K562 (cell line): ENCODE results near the gene PAFAH1B2. TPM values are rescaled to one million over a fixed set of nuclear protein-coding genes. Genes with fewer than 3 reads are reported as not detected.

ENCODE experiments used
- ARHGAP35 ChIP-seq: fragments of 450-650 bp; IDR thresholded peaks from 2 replicates; pipeline ENCODE4 v1.6.1; 2018; ENCODE audit not compliant: partially characterized antibody
- CREBBP ChIP-seq: IDR thresholded peaks from one replicate; pipeline ENCODE4 v1.6.1; 2012; ENCODE audit warnings: low read depth, mild to moderate bottlenecking, control low read depth, inconsistent platforms, low read length
- E2F1 ChIP-seq: sonication (generic); formaldehyde crosslinking; IDR thresholded peaks from 2 replicates; pipeline ENCODE4 v1.8.1; 2023; ENCODE audit warnings: mild to moderate bottlenecking, missing genetic modification reagents, moderate library complexity
- E2F3 ChIP-seq: fragments of 250-450 bp; sonication (Bioruptor Pico); IDR thresholded peaks from 2 replicates; pipeline ENCODE4 v1.4.0; 2020; ENCODE audit warnings: mild to moderate bottlenecking
- HDGF ChIP-seq: fragments of 450-650 bp; IDR thresholded peaks from 2 replicates; pipeline ENCODE4 v1.6.1; 2016
- MAFF ChIP-seq: IDR thresholded peaks from 2 replicates; pipeline ENCODE4 v1.6.1; 2012; ENCODE audit warnings: low read length, improper control_type of control experiment
- MAFK ChIP-seq: IDR thresholded peaks from 2 replicates; pipeline ENCODE4 v1.6.1; 2011; ENCODE audit warnings: low read length, improper control_type of control experiment
- MTF1 ChIP-seq: fragments of 250-450 bp; sonication (Bioruptor Pico); IDR thresholded peaks from 2 replicates; pipeline ENCODE4 v1.9.0; 2021; ENCODE audit warnings: moderate library complexity, mild to moderate bottlenecking, inconsistent platforms, borderline replicate concordance
- NCOA2 ChIP-seq, 2 experiments: fragments of 450-650 bp; IDR thresholded peaks; 2 replicates each; pipeline ENCODE4 v1.6.1; 2018; ENCODE audit warnings: mild to moderate bottlenecking in 2 of 2, moderate library complexity in 1 of 2; ENCODE audit not compliant: partially characterized antibody in 2 of 2
- NKRF ChIP-seq: fragments of 450-650 bp; IDR thresholded peaks from 2 replicates; pipeline ENCODE4 v1.6.1; 2016; ENCODE audit warnings: borderline replicate concordance
- RBM15 ChIP-seq: fragments of 200-400 bp; formaldehyde crosslinking; IDR thresholded peaks from 2 replicates; pipeline ENCODE4 v1.6.1; 2018; ENCODE audit warnings: mild to moderate bottlenecking, low read length, moderate library complexity; ENCODE audit not compliant: insufficient read depth
- RFX5 ChIP-seq: IDR thresholded peaks from 2 replicates; pipeline ENCODE4 v1.6.1; 2011; ENCODE audit warnings: low read depth, mild to moderate bottlenecking, improper control_type of control experiment, low read length
- SIRT6 ChIP-seq: IDR thresholded peaks from one replicate; pipeline ENCODE4 v1.6.1; 2012; ENCODE audit warnings: low read depth, mild to moderate bottlenecking, control low read depth, inconsistent platforms, low read length, moderate library complexity
- TEAD1 ChIP-seq, 2 experiments: fragments of 450-650 bp in 1 of 2; sonication (generic) in 1 of 2; formaldehyde crosslinking; IDR thresholded peaks; 2 replicates each; pipeline versions ENCODE4 v1.4.0 to v1.8.0; 2020 to 2022; ENCODE audit warnings: mild to moderate bottlenecking in 2 of 2, missing genetic modification reagents in 1 of 2
- ZBTB12 ChIP-seq: fragments of 250-450 bp; sonication (Bioruptor Pico); IDR thresholded peaks from 2 replicates; pipeline ENCODE4 v1.4.0; 2020
- ZNF436 ChIP-seq: fragments of 250-450, 450-650 bp; sonication (Bioruptor Pico); formaldehyde crosslinking; IDR thresholded peaks from 2 replicates; pipeline ENCODE4 v1.7.0; 2020; ENCODE audit warnings: mild to moderate bottlenecking
- ZNF717 ChIP-seq: fragments of 250-450 bp; sonication (Bioruptor Pico); IDR thresholded peaks from 2 replicates; pipeline ENCODE4 v1.5.0; 2021
- ZNF79 ChIP-seq: fragments of 250-450 bp; sonication (Bioruptor Pico); IDR thresholded peaks from 2 replicates; pipeline ENCODE4 v1.4.0; 2020; ENCODE audit warnings: low read depth, mild to moderate bottlenecking, moderate library complexity
- polyA plus RNA-seq, 8 experiments: library from polyadenylated mRNA; depleted of rRNA in 4 of 8; stranded (reverse) in 5 of 8; unstranded in 3 of 8; fragments of >200 nt; fragmentation: Nextera tagmentation in 2 of 8; fragmentation: Illumina TruSeq in 1 of 8; extraction: Ambion mirVana in 2 of 8; extraction: Trizol in 1 of 8; gene quantifications; 2 replicates each; pipeline versions ENCODE4 v1.2.1 to v1.2.3, GENCODE V29; 2011 to 2014; ENCODE audit warnings: inconsistent platforms in 1 of 8, missing spikeins in 1 of 8
- total RNA-seq, 7 experiments: library from RNA; depleted of rRNA in 6 of 7; stranded (reverse); fragments of >200 nt in 6 of 7; fragmentation: Illumina TruSeq in 2 of 7; extraction: Trizol in 2 of 7; gene quantifications; 2 replicates each; pipeline versions ENCODE4 v1.2.1 to v1.2.3, GENCODE V29; 2011 to 2021; ENCODE audit warnings: low replicate concordance in 1 of 7
- TF ChIP-seq, protein P1 (sequence below): fragments of 450-650 bp; IDR thresholded peaks from 2 replicates; pipeline ENCODE4 v1.6.1; 2017; ENCODE audit warnings: antibody characterized with exemption
- TF ChIP-seq, protein P2 (sequence below): fragments of 450-650 bp; formaldehyde crosslinking; IDR thresholded peaks from 2 replicates; pipeline ENCODE4 v1.4.0; 2020; ENCODE audit warnings: mild to moderate bottlenecking, moderate library complexity

Gene PAFAH1B2
- total and polyA plus RNA-seq, 9 of the 15 experiments (the other 6 are each of a cell fraction or from before 2014, with no cell fraction given), result 27.8 to 94.7 (median 64.9) TPM

- TF ChIP-seq NKRF, result no peak
- no peak for TF ChIP-seq ZNF436
- no peak for TF ChIP-seq ZNF717 (CRISPR knock-in tag)
- no peak for TF ChIP-seq TEAD1 (CRISPR knock-in tag; IDR thresholded peaks at IDR 0.05)
- TF ChIP-seq MAFF, result no peak
- no peak for TF ChIP-seq ZNF79 (CRISPR knock-in tag)
- TF ChIP-seq, protein P1, sequence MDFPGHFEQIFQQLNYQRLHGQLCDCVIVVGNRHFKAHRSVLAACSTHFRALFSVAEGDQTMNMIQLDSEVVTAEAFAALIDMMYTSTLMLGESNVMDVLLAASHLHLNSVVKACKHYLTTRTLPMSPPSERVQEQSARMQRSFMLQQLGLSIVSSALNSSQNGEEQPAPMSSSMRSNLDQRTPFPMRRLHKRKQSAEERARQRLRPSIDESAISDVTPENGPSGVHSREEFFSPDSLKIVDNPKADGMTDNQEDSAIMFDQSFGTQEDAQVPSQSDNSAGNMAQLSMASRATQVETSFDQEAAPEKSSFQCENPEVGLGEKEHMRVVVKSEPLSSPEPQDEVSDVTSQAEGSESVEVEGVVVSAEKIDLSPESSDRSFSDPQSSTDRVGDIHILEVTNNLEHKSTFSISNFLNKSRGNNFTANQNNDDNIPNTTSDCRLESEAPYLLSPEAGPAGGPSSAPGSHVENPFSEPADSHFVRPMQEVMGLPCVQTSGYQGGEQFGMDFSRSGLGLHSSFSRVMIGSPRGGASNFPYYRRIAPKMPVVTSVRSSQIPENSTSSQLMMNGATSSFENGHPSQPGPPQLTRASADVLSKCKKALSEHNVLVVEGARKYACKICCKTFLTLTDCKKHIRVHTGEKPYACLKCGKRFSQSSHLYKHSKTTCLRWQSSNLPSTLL, result no peak
- no peak for TF ChIP-seq MAFK
- no peak for TF ChIP-seq SIRT6
- TF ChIP-seq CREBBP, result no peak
- TF ChIP-seq RBM15, result no peak
- TF ChIP-seq NCOA2 (IDR thresholded peaks at IDR 0.05; ENCODE audit: partially characterized antibody in 2 of 2), result no peak
- no peak for TF ChIP-seq ZBTB12 (CRISPR knock-in tag)
- TF ChIP-seq HDGF, result no peak
- TF ChIP-seq, protein P2, sequence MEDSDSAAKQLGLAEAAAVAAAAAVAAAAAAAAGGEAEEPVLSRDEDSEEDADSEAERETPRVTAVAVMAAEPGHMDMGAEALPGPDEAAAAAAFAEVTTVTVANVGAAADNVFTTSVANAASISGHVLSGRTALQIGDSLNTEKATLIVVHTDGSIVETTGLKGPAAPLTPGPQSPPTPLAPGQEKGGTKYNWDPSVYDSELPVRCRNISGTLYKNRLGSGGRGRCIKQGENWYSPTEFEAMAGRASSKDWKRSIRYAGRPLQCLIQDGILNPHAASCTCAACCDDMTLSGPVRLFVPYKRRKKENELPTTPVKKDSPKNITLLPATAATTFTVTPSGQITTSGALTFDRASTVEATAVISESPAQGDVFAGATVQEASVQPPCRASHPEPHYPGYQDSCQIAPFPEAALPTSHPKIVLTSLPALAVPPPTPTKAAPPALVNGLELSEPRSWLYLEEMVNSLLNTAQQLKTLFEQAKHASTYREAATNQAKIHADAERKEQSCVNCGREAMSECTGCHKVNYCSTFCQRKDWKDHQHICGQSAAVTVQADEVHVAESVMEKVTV (CRISPR knock-in tag), result no peak
- TF ChIP-seq E2F3 (CRISPR knock-in tag), result no peak
- TF ChIP-seq E2F1 (CRISPR knock-in tag), result no peak
- TF ChIP-seq ARHGAP35, result no peak
- TF ChIP-seq RFX5, result no peak
- no peak for TF ChIP-seq MTF1 (CRISPR knock-in tag)
Observed at GRCh38 chr11:117179048-117179999, 35.2 kb downstream of the PAFAH1B2 start (continued).
